ENCODE results near the gene HMCES. TPM values are rescaled to one million over a fixed set of nuclear protein-coding genes. Genes with fewer than 3 reads are reported as not detected.
"Not testable (repeated sequence)": the region's sequence is repeated elsewhere in the genome, so short reads cannot be mapped to it uniquely, and the experiment has no call there.

HMCES gene
- total RNA-seq, 1 donor from 2014 or later, result 32.9 TPM

DNA sequence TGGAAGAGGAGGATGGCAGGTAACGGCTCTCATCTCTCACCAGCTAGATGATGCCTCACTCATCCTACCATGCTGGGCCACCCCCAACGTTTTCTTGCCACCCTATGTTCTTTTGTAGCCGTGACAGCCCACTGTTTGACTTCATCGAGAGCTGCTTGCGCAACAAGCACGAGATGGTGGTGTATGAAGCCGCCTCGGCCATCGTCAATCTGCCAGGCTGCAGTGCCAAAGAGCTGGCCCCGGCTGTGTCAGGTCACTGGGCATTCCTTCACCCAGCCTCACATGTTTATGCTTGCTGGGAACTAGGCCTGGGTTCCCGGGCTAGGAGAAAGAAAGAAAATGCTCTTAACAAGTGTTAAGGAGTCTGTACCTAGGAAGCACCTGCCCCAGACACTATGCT, 21.1 kb upstream of the HMCES start:
- DNase-seq (ENCODE audit: low read depth), result no peak

DNA sequence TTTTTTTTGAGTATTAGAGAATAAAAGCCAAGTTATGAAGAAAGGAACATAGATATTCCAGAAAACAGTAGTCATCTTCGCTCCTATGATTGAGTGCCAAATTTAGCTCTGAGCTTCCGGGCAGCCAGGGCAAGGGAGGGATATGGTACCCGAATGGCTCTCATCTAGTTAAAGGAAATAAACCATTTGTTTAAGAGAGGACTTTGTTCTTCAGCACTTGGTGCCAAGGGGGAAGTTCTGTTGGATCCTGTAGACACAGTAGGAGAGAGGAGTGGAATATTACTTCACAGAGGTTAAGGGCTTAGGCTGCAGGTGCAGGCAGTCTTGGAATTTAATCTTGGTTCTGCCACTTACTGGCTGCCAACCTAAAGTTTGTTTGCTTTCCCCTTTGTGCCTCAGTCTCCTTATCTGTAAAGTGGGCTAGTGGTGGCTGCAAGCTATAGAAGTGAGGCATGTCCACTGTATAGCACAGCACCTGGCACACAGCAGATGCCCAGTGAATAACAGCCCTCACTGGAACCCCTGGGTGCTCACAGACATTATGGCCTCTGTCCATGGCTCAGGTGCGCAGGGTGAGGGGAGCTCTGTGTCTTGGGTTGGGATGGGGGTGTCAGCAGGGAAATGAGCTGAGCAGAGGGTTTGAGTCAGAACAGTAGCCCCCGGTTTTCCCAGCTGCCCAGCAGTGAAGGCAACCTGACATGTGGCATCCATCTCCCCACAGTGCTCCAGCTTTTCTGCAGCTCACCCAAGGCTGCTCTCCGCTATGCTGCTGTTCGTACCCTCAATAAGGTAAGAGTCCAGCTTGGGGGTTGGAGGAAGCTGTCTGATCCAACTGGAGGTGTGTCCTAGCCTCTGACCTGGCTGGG, 18.8 kb upstream of the HMCES start:
- DNase-seq (ENCODE audit: low read depth), result no peak

DNA sequence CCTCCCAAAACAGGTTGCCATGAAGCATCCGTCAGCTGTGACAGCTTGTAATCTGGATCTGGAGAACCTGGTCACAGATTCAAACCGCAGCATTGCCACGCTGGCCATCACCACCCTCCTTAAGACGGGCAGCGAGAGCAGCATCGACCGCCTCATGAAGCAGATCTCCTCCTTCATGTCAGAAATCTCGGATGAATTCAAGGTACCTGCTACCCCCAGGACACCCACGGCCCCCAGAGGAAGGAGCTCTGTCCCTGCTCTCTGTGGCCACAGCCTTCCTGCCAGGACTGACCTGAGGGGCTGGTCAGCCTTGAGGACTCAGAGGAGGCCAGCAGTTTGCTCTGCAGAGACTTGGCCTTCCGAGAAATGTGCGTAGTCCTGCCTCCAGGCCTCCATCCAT, 18.1 kb upstream of the HMCES start:
- no peak for DNase-seq (ENCODE audit: low read depth)

DNA sequence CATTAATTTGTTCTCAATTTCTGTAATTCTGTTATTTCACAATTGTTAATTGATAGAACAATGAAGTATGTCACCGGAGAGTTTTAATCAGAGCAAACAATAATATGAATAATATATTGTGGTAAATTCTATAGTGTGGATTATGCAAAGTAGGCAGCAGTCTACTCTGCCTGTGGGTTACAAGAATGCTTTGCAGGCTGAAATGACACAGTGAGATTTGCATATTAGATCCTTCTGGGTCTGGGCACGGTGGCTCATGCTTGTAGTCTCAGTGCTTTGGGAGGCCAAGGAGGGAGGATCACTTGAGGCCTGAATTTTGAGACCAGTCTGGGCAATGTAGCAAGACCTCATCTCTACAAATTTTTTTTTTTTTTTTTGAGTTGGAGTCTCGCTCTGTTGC, 16.8 kb upstream of the HMCES start:
- no peak for DNase-seq (ENCODE audit: low read depth)

DNA sequence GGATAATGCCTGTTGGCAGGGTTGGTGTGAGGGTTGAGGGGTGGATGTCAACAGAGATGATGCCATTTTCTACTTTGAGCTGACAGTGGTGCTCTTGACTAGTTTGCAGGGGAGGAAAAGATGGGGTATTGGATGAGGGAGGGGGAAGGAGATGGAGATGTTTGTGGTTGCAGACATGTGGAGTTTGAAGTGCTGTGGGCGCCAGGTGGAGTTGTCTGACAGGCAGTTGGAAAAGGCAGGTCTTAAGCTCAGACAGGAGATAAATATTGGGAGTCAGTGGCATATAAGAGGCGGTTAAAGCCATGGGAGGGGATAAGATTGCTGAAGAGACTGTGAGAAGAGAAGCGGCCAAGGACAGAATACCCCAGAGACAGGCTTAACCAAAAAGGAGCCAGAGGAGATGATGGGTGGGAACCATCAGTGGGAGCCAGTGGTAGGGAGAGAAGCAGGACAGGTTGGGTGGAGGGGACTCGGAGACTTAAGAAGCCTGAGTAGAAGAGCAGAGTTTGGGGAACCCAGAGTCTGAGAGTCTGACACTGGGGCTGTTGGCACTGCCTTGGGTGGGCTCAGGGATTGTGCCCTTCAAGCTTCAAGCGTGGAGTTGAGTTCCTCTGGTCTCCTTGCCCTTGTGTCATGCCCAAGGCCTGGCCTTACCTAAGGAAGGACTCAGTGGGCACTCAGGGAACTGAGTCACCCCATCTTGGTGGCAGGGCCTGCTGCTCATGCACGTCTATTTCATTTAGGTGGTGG, 15.3 kb upstream of the HMCES start:
- no peak for DNase-seq (ENCODE audit: low read depth)

DNA sequence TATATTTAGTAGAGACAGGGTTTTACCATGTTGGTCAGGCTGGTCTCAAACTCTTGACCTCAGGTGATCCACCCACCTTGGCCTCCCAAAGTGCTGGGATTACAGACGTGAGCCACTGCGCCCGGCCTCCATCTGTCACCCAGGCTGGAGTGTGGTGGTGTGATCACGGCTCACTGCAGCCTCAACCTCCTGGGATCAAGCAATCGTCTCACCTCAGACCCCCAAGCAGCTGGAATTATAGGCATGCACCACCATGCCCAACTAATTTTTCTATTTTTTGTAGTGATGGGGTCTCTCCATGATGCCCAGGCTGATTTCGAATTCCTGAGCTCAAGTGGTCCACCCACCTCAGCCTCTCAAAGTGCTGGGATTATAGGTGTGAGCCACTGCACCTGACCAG, 13.7 kb upstream of the HMCES start:
- DNase-seq (ENCODE audit: low read depth), result not testable (repeated sequence)

DNA sequence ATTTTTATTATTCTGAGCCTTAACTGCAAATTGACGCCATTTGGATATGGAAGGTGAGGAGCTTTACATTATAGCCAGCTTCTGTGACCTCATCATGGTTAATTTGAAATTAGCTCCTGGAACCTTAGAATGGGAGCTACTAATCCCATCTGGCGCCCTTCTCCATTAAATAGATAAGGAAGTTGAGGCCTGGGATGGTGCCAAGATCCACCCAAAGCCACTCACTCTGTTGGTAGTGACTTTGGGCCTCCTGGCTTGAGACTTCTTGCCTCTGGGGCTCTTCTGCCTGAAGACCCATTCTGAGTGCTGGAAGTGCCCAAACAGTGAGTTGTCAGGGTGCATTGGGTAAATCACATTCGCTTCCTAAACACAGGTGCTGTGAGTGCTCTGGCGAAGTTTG, 12.0 kb upstream of the HMCES start:
- DNase-seq (ENCODE audit: low read depth), result no peak

DNA sequence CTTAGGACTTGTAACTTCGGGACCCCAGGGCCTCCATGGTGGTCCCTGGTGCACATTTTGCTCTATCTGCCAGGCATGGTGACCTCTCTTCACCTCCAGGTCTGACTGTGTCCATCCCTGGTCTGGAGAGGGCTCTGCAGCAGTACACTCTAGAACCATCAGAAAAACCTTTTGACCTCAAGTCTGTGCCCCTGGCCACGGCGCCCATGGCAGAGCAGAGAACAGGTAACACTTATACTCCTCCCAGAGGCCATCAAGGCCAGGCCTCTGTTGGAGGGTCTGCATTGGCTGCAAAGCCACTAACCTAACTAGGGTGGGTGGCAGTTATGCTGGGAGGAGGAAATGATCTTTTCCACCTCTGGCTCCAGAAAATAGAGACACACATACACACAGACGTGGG, 10.3 kb upstream of the HMCES start:
- DNase-seq (ENCODE audit: low read depth), result no peak

DNA sequence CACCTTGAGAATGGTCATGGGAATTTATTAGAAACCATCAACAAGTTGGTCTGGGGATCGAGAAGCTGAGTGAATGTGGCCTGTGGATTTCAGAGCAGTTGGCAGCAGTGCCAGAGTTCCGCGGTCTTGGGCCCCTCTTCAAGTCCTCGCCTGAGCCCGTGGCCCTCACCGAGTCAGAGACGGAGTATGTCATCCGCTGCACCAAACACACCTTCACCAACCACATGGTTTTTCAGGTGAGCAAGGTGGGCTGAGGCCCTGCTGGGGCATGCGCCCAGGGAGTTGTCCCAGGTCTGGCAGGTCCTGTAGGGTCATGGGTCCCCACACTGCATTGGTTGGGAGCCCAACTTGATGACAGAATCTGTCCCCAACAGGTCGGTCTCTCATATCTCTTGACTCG, 7.0 kb upstream of the HMCES start:
- DNase-seq (ENCODE audit: low read depth), result no peak

DNA sequence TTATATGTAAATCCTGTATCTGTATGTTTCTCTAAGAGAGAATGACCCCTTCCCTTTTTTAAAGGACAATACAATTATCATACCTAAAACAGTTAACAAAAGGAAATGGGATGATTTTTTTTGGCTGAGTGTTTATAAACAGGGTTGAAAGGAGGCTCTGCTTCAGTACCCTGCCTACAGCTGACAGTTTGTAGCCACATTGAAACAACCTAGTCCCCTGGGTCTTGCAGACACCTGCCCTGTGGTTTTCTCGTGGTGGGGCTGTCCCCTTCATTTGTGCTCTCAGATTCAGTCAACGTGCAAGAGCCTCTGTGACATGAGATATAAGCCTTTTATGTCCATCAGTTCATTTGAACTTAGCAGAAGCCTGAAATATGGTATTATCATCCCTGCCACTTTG, 2.3 kb upstream of the HMCES start:
- no peak for DNase-seq (ENCODE audit: low read depth)

DNA sequence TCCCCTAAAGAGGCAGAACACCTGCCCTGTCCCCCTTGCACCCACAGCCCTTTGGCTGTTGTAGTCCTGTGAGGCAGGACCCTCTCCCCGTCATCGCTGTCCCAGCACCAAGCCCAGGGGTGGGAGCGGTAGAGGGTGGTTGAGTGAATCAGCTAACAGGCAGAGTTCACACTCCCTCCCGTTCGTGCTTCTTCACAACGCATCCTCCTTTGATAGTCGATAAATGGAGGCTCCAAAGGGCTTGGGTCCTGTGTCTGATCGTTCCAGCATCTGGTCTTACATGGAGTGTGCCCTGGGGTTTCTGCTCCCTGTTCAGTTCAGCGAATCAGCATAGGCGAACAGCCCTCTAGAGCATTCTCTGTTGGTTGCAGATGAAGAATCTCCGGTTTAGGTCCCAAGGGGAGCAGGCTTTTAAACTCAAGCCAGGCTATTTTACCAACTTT, 820 bp upstream of the HMCES start:
- DNase-seq (ENCODE audit: low read depth), result no peak

DNA sequence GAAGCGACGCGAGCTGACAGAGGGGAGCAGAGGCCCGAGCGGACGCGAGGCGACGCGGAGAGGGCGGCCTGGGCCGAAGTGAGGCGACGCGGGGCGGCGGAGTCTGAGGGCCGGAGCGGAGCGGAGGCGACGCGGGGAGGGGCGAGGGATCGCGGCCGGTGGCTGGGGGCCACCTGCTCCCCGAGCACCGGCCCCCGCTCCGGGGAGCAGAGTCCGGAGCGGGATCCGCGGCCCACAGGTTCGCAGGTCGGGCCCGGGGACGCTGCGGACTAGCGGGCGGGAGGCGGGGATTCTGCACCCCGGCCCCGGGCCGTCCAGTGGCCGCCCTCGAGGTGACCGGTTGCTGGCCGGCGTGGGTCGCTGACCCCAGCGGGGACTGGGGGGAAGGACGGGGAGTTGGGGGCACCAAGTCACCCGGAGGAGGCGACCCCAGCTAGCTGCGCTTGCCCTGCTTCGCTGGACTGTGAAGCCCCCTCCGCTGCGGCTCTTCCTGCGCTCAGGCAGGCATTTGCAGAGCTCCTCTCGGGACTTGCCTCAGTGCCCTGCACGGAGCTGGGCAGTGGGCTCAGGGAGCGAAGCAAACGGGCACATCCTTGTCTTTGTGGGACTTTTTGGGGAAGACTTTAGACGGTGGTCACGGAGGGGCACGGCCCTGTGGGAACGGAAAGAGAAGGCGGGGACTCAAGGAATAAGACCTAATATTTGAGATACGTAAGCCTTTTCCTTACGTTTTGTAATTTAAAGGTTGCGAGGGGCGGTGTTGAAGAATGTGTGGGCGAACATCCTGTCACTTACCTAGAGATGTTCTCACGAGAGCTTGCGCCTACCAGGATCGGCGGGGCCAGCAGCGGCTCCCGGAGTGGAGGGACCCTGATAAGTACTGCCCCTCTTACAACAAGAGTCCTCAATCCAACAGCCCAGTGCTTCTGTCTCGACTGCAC, 566 bp downstream of the HMCES start:
- DNase-seq (ENCODE audit: low read depth), result peak; percentile 49

DNA sequence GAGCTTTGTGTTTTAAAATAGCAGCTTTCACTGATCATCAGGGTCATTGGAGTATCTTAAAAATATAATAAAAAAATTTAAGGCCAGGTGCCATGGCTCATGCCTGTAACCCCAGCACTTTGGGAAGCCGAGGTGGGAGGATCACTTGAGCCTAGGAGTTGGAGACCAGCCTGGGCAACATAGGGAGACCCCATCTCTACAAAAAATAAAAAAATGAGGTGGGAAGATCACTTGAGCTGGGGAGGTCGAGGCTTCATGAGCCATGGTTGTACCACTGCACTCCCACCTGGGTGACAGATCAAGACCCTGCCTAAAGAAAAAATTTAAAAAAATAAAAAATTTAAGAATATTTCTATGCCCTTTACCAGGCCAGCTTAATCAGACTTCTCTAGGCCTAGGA, 1.5 kb downstream of the HMCES start:
- DNase-seq (ENCODE audit: low read depth), result no peak

DNA sequence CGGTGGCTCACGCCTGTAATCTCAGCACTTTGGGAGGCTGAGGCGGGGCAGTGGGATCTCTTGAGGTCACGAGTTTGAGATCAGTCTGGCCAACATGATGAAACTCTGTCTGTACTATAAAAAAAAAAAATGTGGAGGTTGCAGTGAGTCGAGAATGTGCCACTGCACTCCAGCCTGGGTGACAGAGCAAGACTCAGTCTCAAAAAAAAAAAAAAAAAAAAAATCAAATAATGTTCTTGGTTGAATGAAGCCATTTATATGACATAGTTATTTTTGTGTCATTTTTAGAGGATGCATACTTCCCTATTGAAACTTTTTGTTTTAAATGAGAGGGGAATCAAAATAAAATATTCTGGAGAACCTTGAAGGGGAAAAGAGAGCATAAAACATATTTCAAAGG, 3.1 kb downstream of the HMCES start:
- no peak for DNase-seq (ENCODE audit: low read depth)

DNA sequence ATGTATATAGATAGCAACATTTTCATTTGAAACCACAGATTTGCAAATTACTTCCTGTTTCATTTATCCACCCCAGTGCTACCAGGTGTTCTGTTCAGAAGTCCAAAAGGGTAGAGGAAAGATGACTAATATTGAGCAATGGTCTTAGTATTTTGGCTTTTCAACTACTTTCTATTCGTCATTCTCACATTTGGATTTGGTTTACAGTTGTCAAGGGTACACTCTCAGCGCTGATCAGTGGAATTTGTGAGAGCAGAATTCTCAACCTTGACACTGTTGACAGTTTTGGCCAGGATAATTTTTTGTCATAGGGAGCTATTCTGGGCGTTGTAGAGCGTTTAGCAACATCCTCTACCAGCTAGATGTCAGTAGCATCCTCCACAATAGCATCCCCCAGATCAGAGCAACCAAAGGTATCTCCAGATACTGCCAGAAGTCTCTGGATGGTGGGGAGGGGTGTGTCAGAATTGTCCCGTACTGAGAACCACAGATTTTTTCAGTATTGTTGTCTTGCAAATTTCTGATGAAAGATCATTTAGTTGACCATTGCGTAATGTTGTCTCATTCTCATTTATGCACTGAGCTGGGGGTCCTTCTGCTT, 4.2 kb downstream of the HMCES start:
- peak; percentile 13 for DNase-seq (ENCODE audit: low read depth)

DNA sequence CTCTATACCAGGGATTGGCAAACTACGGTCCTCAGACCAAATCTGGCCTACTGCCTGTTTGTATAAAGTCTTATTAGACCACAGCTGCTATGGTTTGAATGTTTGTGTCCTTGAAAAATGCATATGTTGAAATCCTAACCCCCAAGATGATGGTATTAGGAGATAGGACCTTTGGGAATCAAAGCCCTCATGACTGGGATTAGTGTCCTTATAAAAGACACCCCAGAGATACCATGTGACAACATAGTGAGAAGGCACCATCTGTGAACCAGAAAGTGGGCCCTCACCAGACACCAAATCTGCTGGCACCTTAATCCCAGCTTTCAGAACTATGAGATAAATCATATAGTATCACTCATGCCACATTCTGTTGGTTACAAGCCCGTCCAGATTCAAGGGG, 7.4 kb downstream of the HMCES start:
- DNase-seq (ENCODE audit: low read depth), result no peak

DNA sequence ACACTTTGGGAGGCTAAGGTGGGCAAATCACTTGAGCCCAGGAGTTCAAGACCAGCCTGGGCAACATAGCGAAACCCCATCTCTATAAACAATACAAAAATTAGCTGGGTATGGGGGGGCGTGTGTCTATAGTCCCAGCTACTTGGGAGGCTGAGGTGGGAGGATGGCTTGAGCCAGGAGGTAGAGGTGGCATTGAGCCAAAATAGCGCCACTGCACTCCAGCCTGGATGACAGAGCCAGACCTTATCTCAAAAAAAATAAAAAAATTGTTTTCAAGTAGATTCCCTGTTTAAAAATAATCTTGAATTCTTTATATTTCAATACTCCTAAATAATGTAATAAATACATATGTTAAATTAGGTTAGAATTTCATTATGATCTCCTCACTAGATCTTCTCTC, 9.8 kb downstream of the HMCES start:
- DNase-seq (ENCODE audit: low read depth), result no peak

DNA sequence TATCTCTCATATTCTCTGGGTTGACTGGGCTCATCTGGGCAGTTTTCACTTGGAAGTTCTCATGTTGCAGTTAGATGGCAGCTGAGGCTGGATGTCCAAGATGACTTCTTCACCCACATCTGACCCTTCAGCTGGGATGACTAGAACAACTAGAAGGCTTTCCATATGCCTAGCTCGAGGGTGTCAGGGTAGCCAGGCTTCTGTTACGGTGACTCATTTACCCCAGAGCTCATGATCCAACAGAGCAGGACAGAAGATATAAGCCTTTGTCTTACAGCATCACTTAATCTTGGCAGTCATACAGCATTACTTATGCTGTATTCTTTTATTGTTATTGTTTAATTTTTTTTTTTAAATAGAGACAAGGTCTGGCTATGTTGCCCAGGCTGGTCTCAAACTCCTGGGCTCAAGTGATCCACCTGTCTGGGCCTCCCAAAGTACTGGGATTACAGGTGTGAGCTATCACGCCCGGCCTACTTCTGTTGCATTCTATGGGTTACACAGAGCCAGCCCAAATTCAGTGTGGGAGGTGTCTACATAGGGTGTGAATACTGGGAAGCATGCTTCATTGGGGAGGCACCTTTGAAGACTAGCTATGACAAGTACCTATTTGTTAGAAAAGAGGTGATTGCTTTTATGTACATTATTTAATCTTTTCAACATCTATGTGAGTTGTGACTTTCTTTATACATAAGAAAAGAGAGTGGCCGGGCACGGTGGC, 10.7 kb downstream of the HMCES start:
- DNase-seq (ENCODE audit: low read depth), result no peak

DNA sequence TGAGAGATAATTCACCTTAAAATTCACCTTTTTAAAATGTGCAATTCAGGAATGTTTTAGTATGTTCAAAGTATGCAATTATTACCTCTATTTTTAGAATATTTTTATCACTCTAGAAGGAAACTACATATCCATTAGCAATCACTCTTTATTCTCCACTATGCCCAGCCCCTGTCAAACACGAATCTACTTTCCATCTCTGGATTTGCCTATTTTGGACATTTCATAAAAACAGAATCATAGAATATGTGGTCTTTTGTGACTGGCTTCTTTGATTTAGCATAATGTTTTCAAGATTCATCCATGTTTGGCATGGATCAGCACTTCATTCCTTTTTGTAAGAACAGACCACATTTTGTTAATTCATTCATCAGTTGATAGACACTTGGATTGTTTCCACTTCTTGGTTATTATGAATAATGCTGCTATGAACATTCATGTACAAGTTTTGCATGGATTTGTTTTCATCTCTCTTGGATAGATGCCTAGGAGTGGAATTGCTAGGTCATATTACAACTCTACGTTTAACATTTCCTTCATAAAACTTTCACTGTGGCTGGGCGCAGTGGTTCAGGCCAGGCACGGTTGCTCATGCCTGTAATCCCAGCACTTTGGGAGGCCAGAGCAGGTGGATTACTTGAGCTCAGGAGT, 12.7 kb downstream of the HMCES start:
- no peak for DNase-seq (ENCODE audit: low read depth)

DNA sequence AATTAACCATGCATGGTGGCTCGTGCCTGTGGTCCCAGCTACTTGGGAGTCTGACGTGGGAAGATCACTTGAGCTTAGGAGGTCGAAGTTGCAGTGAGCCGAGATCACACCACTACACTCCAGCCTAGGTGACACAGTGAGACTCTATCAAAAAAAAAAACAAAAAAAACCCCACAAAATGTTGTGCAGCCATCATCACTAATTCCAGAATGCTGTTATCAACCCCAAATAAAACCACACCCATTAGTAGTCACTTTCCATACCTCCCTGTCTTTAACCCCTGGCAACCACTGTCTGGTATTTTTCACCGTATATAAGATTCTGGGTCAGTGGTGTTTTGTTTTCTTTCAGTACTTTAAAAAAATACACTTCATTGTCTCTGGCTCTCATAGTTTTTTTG, 16.6 kb downstream of the HMCES start:
- no peak for DNase-seq (ENCODE audit: low read depth)
